ENCODE measurements around the gene GRK7. TPM values are rescaled to one million over a fixed set of nuclear protein-coding genes. Genes with fewer than 3 reads are reported as not detected.

The GRK7 gene
- under 1 TPM in 1 of 2 donors, not detected in 1; 0.12 TPM for total RNA-seq

DNA sequence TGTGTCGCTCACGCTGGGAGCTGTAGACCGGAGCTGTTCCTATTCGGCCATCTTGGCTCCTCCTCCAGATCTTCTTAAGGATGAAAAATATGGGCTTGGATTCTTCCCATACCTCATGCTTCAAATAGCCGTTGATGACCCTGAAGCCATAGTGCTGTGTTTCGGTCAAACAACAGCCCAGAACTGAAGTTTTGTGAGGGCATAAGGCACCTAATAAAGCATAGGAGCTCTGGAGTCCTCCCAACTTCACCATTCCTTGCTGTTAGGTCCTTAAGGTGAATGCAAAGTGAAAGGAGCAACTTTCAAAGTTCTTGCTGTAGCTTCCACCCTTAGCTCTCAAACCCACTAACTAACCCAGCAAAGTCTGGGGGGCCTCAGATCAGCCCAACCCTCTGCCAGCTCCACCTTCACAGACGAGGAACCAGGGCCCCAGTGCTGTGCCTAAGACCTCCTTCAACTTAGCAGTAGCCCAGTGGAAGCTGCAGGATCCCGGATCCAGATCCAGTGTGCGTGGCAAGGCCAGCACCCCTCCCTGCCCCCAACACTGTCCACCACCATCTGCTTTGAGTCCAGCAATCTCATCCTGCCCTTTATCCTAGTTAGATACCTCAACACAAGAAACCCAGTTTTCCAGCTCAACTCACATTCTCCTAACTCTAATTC, at the start of gene GRK7:
Gene GRK7 (plus strand): TSS at position 321 of the 663 bp plus-strand sequence. CDS start 14,877 bp downstream, outside the sequence.
- DNase-seq (ENCODE audit: low spot score) (no peak), ATAC-seq (no peak)
- H3K9me3 Mint-ChIP-seq, result no peaks in the 10 kb centered on the region
- H3K36me3 Mint-ChIP-seq, result no peaks in the 10 kb centered on the region
- H3K27me3 Mint-ChIP-seq, result no peaks in the 10 kb centered on the region
- no peak within 1 kb of the TSS for H3K27ac Mint-ChIP-seq
- no peaks in the 10 kb centered on the region for H3K4me1 Mint-ChIP-seq (ENCODE audit: low read depth in 2 of 2)
- H3K4me3 Mint-ChIP-seq, result no peak within 1 kb of the TSS

GRCh38 chr3:141714671-141715070, 48.5 kb upstream of the GRK7 start:
- no peak overlapping the region for H3K27ac Mint-ChIP-seq
- H3K4me1 Mint-ChIP-seq (ENCODE audit: low read depth in 2 of 2), result no peaks in the 10 kb centered on the region
- H3K36me3 Mint-ChIP-seq, result no peaks in the 10 kb centered on the region
- H3K4me3 Mint-ChIP-seq, result no peak overlapping the region
- no peaks in the 10 kb centered on the region for H3K9me3 Mint-ChIP-seq
- DNase-seq (ENCODE audit: low spot score) (no peak), ATAC-seq (no peak)
- H3K27me3 Mint-ChIP-seq, result peaks cover 9 to 29% of the 10 kb centered on the region in 2 donors

GRCh38 chr3:141722081-141722480, 41.1 kb upstream of the GRK7 start:
- Mint-ChIP-seq H3K9me3 (no peaks in the 10 kb centered on the region), H3K36me3 (no peaks in the 10 kb centered on the region), H3K4me3 (no peak overlapping the region), H3K27ac (no peak overlapping the region), H3K27me3 (peaks cover 5 to 24% of the 10 kb centered on the region in 2 donors), H3K4me1 (ENCODE audit: low read depth in 2 of 2) (no peaks in the 10 kb centered on the region)
- DNase-seq (ENCODE audit: low spot score) (no peak), ATAC-seq (no peak)

DNA sequence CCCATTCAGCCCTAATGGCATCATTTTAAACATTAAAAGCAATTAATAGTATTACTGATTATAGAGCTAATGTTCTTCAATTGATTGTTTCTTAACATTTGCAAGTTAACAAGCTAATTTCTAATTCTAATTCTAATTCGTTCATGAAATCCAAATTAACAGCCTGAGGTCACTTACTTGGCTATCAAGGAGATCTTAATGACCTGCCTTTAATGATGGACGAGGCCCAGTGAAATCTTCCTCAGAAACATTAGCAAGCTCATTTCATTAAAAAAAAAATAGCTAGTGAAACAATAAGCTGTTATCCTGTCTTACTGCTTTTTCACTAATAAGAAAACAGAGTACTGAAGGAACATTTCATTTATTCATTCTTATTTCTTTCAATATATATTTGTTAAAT, 40.6 kb upstream of the GRK7 start:
- Mint-ChIP-seq H3K4me1 (ENCODE audit: low read depth in 2 of 2) (no peaks in the 10 kb centered on the region), H3K9me3 (no peaks in the 10 kb centered on the region), H3K4me3 (no peak overlapping the region), H3K36me3 (no peaks in the 10 kb centered on the region), H3K27me3 (peaks cover 5 to 19% of the 10 kb centered on the region in 2 donors), H3K27ac (no peak overlapping the region)
- DNase-seq (ENCODE audit: low spot score) (no peak), ATAC-seq (no peak)

- H3K4me3 Mint-ChIP-seq, result no peak overlapping the region
- ATAC-seq (no peak), DNase-seq (ENCODE audit: low spot score) (no peak)
- H3K9me3 Mint-ChIP-seq, result no peaks in the 10 kb centered on the region
- no peak overlapping the region for H3K27ac Mint-ChIP-seq
- H3K4me1 Mint-ChIP-seq (ENCODE audit: low read depth in 2 of 2), result no peaks in the 10 kb centered on the region
- H3K27me3 Mint-ChIP-seq, result peaks cover 5 to 22% of the 10 kb centered on the region in 2 donors
- no peaks in the 10 kb centered on the region for H3K36me3 Mint-ChIP-seq
These were observed 40.0 kb upstream of the GRK7 start for GRCh38 chr3:141723255-141723654.

- Mint-ChIP-seq H3K9me3 (no peaks in the 10 kb centered on the region), H3K27me3 (peaks cover 2 to 13% of the 10 kb centered on the region in 2 donors), H3K36me3 (no peaks in the 10 kb centered on the region), H3K27ac (no peak overlapping the region), H3K4me1 (ENCODE audit: low read depth in 2 of 2) (no peaks in the 10 kb centered on the region), H3K4me3 (no peak overlapping the region)
- DNase-seq (ENCODE audit: low spot score) (no peak), ATAC-seq (no peak)
These were observed 39.0 kb upstream of the GRK7 start for GRCh38 chr3:141724186-141724585.

- Mint-ChIP-seq H3K36me3 (no peaks in the 10 kb centered on the region), H3K27ac (no peak overlapping the region), H3K27me3 (peaks cover 0 to 7% of the 10 kb centered on the region in 2 donors), H3K9me3 (no peaks in the 10 kb centered on the region), H3K4me3 (no peak overlapping the region), H3K4me1 (ENCODE audit: low read depth in 2 of 2) (no peaks in the 10 kb centered on the region)
- DNase-seq (ENCODE audit: low spot score) (no peak), ATAC-seq (no peak)
These were observed 38.2 kb upstream of the GRK7 start for GRCh38 chr3:141725036-141725435.

DNA sequence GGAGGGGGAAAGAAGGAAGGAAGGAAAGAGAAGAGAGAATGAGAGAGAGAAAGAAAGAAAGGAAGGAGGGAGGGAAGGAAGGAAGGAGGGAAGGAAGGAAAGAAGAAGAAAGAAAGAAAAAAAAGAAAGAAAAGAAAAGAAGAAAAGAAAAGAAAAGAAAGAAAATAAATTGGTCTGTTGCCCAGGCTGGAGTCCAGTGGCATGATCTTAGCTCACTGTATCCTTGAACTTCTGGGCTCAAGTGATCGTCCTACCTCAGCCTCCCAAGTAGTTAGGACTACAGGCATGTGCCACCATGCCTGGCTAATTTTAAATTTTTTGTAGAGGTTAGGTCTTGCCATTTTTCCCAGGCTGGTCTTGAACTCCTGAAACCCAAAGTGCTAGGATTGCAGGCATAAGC, 36.7 kb upstream of the GRK7 start:
- DNase-seq (ENCODE audit: low spot score), result no peak
- H3K9me3 Mint-ChIP-seq, result no peaks in the 10 kb centered on the region
- H3K27ac Mint-ChIP-seq, result no peak overlapping the region
- no peaks in the 10 kb centered on the region for H3K36me3 Mint-ChIP-seq
- H3K4me1 Mint-ChIP-seq (ENCODE audit: low read depth in 2 of 2), result no peaks in the 10 kb centered on the region
- ATAC-seq, result no peak
- H3K27me3 Mint-ChIP-seq, result peaks cover 0 to 7% of the 10 kb centered on the region in 2 donors
- no peak overlapping the region for H3K4me3 Mint-ChIP-seq

- DNase-seq (ENCODE audit: low spot score), result no peak
- Mint-ChIP-seq H3K9me3 (no peaks in the 10 kb centered on the region), H3K36me3 (no peaks in the 10 kb centered on the region), H3K4me3 (no peak overlapping the region), H3K4me1 (ENCODE audit: low read depth in 2 of 2) (no peaks in the 10 kb centered on the region), H3K27ac (no peak overlapping the region), H3K27me3 (peaks cover 4 to 8% of the 10 kb centered on the region in 2 donors)
- no peak for ATAC-seq
These were observed 34.8 kb upstream of the GRK7 start for GRCh38 chr3:141728355-141728892.

DNA sequence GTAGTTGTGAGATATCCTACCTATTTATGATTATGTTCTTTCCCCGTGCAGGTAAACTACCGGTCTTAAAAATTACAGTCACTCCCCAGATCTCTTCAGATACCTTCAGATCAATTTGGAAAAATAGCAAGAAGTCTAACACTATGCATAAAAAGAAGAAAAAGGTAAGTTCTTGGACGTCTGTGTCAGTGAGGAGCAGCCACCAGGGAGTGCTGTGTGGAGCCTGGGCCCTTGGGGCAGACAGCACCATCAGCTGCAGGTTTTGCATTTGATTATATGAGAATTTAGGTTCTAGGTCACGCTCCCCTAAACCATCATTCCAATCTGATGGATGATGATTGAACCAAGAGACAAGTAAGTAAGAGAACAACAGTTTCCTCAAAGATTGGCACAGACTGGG, 34.0 kb upstream of the GRK7 start:
- H3K9me3 Mint-ChIP-seq, result no peaks in the 10 kb centered on the region
- ATAC-seq, result no peak
- no peak overlapping the region for H3K27ac Mint-ChIP-seq
- no peak overlapping the region for H3K4me3 Mint-ChIP-seq
- no peak for DNase-seq (ENCODE audit: low spot score)
- no peaks in the 10 kb centered on the region for H3K36me3 Mint-ChIP-seq
- peaks cover 9 to 15% of the 10 kb centered on the region in 2 donors for H3K27me3 Mint-ChIP-seq
- H3K4me1 Mint-ChIP-seq (ENCODE audit: low read depth in 2 of 2), result no peaks in the 10 kb centered on the region

GRCh38 chr3:141735176-141735575, 28.0 kb upstream of the GRK7 start:
- no peak for ATAC-seq
- peaks cover 8 to 9% of the 10 kb centered on the region in 2 donors for H3K27me3 Mint-ChIP-seq
- H3K9me3 Mint-ChIP-seq, result no peaks in the 10 kb centered on the region
- H3K36me3 Mint-ChIP-seq, result peaks cover 7% of the 10 kb centered on the region
- no peak overlapping the region for H3K4me3 Mint-ChIP-seq
- no peak for DNase-seq (ENCODE audit: low spot score)
- H3K27ac Mint-ChIP-seq, result no peak overlapping the region
- peaks cover 0 to 8% of the 10 kb centered on the region in 2 donors for H3K4me1 Mint-ChIP-seq (ENCODE audit: low read depth in 2 of 2)

DNA sequence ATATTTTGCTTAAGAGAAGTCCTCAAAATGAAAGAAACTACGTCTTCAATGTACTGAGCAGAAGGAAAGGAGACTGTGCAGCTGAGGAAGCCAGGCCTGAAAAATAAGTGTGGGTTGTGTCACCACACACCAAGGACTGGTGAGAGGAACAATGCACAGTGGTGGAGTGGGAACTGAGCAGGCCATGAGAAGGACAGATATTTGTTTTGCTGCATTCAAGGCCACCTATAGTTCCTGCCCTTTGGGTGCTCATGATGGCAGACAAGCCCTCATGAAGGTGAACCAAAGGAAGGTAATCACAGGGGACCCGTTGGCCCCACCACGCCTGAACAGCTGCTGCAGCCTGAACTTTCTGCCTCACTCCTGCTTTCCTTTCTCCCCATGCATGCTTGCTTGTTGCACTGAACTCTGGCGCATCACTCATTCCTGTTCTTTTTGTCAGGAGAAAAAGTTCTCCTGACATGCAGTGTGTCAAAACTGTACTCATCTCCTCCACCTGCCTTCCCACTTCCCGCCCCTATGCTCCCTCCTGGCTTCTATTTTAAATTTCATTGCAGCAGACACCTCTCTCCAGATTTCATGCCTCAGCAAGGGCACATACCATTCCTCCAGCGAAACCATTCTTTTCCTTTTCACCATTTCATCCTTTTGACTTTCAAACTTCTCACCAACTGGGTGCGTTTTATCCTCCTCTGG, 27.3 kb upstream of the GRK7 start:
- Mint-ChIP-seq H3K4me1 (ENCODE audit: low read depth in 2 of 2) (peaks cover 3 to 12% of the 10 kb centered on the region in 2 donors), H3K27me3 (peaks cover 8 to 9% of the 10 kb centered on the region in 2 donors), H3K4me3 (no peak overlapping the region), H3K36me3 (peaks cover 7% of the 10 kb centered on the region), H3K27ac (no peak overlapping the region), H3K9me3 (no peaks in the 10 kb centered on the region)
- DNase-seq (ENCODE audit: low spot score) (no peak), ATAC-seq (no peak)

GRCh38 chr3:141737093-141737492, 26.1 kb upstream of the GRK7 start:
- Mint-ChIP-seq H3K4me3 (no peak overlapping the region), H3K9me3 (no peaks in the 10 kb centered on the region), H3K4me1 (ENCODE audit: low read depth in 2 of 2) (peaks cover 7 to 20% of the 10 kb centered on the region in 2 donors), H3K27ac (peak overlapping the region in 1 of 2 donors; percentile 94), H3K36me3 (peaks cover 7% of the 10 kb centered on the region), H3K27me3 (peaks cover 8 to 9% of the 10 kb centered on the region in 2 donors)
- no peak for DNase-seq (ENCODE audit: low spot score)
- ATAC-seq, result no peak

DNA sequence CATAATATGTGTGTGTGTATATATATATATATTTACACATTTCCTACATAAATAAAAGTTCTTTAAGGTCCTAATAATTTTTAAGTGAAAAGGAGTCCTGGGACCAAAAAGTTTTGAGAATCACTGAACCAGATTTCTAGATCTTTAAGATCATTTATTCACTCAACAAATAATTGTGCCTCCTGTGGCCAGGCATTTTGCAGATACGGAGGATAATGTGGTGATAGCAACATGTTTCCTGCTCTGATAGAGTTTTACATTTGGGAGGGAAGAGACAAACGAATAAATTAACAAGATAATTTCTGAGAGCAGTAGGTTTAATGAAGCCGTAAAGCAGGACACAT, 25.6 kb upstream of the GRK7 start:
- ATAC-seq, result no peak
- peak overlapping the region; percentile 100 for H3K4me3 Mint-ChIP-seq
- peak overlapping the region; percentile 94 to 97 for H3K27ac Mint-ChIP-seq
- no peak for DNase-seq (ENCODE audit: low spot score)
- H3K27me3 Mint-ChIP-seq, result peaks cover 8 to 9% of the 10 kb centered on the region in 2 donors
- H3K36me3 Mint-ChIP-seq, result peaks cover 7% of the 10 kb centered on the region
- peaks cover 9 to 21% of the 10 kb centered on the region in 2 donors for H3K4me1 Mint-ChIP-seq (ENCODE audit: low read depth in 2 of 2)
- H3K9me3 Mint-ChIP-seq, result no peaks in the 10 kb centered on the region

Data from natural killer cell treated with Interleukin-12 subunit alpha and Interleukin-12 subunit beta and Interleukin-15 and Interleukin-18, amount 100 ng/mL, for 72 hours (primary cell).